Common myeloid progenitor, CD34-positive (primary cell): ENCODE results near the gene EYA4.

Experiments
- CTCF ChIA-PET: fragments of 350-600 bp; sonication (Branson Sonifier 250); formaldehyde crosslinking; loops from one replicate; lab custom pipeline; 2021; ENCODE audit warnings: antibody characterized with exemption; lab: Charles Lee
- POLR2A ChIA-PET: fragments of 350-600 bp; sonication (Branson Sonifier 250); formaldehyde crosslinking; loops from one replicate; lab custom pipeline; 2021; ENCODE audit warnings: antibody characterized with exemption; lab: Charles Lee
- DNase-seq, 3 donors: peaks; one replicate each; pipeline versions ENCODE4 v3.0.0 to v3.0.0-alpha.2; 2013
- H3K27ac ChIP-seq, 2 experiments: 1 replicate in 1 of 2; 2 replicates in 1 of 2; pipeline ENCODE4 v1.7.0; 2013; ENCODE audit warnings: inconsistent platforms in 2 of 2, low read length in 2 of 2, mild to moderate bottlenecking in 2 of 2, low read depth in 1 of 2, moderate library complexity in 1 of 2; ENCODE audit not compliant: severe bottlenecking in 2 of 2, insufficient read depth in 1 of 2, poor library complexity in 1 of 2
- H3K27me3 ChIP-seq, 5 experiments: replicated peaks in 2 of 5; 1 replicate in 3 of 5; 2 replicates in 2 of 5; pipeline versions ENCODE4 v1.6.1 to v1.7.0; 2013; ENCODE audit warnings: low read length in 4 of 5, mild to moderate bottlenecking in 2 of 5, moderate library complexity in 2 of 5, inconsistent platforms in 1 of 5; ENCODE audit not compliant: insufficient read depth in 5 of 5, control insufficient read depth in 4 of 5
- H3K36me3 ChIP-seq, 4 experiments: 1 replicate in 2 of 4; 2 replicates in 2 of 4; pipeline versions ENCODE4 v1.6.1 to v1.7.0; 2013; ENCODE audit warnings: low read length in 3 of 4, control low read depth in 1 of 4, mild to moderate bottlenecking in 1 of 4; ENCODE audit not compliant: control insufficient read depth in 4 of 4, insufficient read depth in 4 of 4
- H3K4me1 ChIP-seq, 4 experiments: 1 replicate in 3 of 4; 2 replicates in 1 of 4; pipeline versions ENCODE4 v1.6.1 to v1.7.1; 2013; ENCODE audit warnings: low read length in 3 of 4, mild to moderate bottlenecking in 3 of 4, control low read depth in 1 of 4, inconsistent platforms in 1 of 4, moderate library complexity in 1 of 4; ENCODE audit not compliant: control insufficient read depth in 4 of 4, insufficient read depth in 4 of 4; ENCODE audit errors: control extremely low read depth in 1 of 4
- H3K4me3 ChIP-seq, 7 experiments: 1 replicate in 4 of 7; 2 replicates in 3 of 7; pipeline versions ENCODE4 v1.5.1 to v1.7.0; 2013; ENCODE audit warnings: mild to moderate bottlenecking in 7 of 7, low read length in 6 of 7, moderate library complexity in 6 of 7, inconsistent platforms in 2 of 7, low read depth in 2 of 7, control low read depth in 1 of 7; ENCODE audit not compliant: insufficient read depth in 4 of 7, control insufficient read depth in 1 of 7; ENCODE audit errors: extremely low read depth in 1 of 7
- H3K9me3 ChIP-seq, 5 experiments: 1 replicate in 4 of 5; 2 replicates in 1 of 5; pipeline versions ENCODE4 v1.6.1 to v1.7.1; 2013; ENCODE audit warnings: low read length in 4 of 5, mild to moderate bottlenecking in 2 of 5, inconsistent platforms in 1 of 5, low read depth in 1 of 5, moderate library complexity in 1 of 5; ENCODE audit not compliant: control insufficient read depth in 4 of 5, insufficient read depth in 2 of 5; ENCODE audit errors: control extremely low read depth in 1 of 5
- WGBS: methylation state at CpG from one replicate; pipeline ENCODE4 v1.1.5; 2013; ENCODE audit not compliant: insufficient coverage; 5-methylcytosine and 5-hydroxymethylcytosine counted together

EYA4 gene

DNA sequence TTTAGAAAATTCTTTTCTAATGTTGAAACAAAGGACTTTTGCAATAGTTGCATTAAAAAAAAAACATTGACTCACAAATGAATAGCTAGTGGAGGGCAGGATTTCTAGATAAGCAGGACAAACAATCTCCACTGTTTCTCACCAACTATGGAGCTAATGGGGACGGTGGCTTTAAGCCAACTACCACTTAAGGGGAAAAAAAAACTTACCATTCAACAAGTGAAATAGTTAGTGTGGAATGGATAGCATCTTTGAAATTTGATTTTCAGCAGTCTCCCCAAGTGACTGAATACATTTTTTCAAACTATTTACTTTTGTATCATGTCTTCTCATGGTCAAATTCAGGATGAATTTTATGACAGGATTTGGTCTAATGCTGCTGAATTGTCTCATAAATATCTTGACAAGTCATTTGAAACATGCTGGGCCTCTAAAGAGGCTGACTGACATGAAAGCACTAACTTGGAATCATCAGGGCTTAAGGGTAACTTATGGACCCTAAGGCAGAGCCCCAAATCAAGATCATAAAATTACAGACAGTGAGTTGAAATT, 100.5 kb downstream of the EYA4 start:
- Histone ChIP-seq H3K9me3 (peaks cover 0 to 1% (median 0%) of the 10 kb centered on the region in 5 experiments), H3K27me3 (peaks cover 0 to 5% (median 0%) of the 10 kb centered on the region in 5 experiments), H3K4me1 (no peaks in the 10 kb centered on the region), H3K4me3 (no peak overlapping the region), H3K36me3 (no peaks in the 10 kb centered on the region), H3K27ac (no peak overlapping the region)
- no CpG with 5 or more reads among the region's 1 CpG for WGBS
- CTCF ChIA-PET = no interaction called here
- POLR2A ChIA-PET = no interaction called here
- DNase-seq = no peak

GRCh38 chr6:133343220-133343619, 102.1 kb downstream of the EYA4 start:
- ChIA-PET CTCF (no interaction called here), POLR2A (no interaction called here)
- DNase-seq = no peak
- peaks cover 0 to 1% (median 0%) of the 10 kb centered on the region in 5 experiments for H3K9me3 ChIP-seq
- H3K4me1 ChIP-seq = no peaks in the 10 kb centered on the region
- H3K36me3 ChIP-seq = no peaks in the 10 kb centered on the region
- H3K27me3 ChIP-seq = peaks cover 0 to 5% (median 0%) of the 10 kb centered on the region in 5 experiments
- no peak overlapping the region for H3K4me3 ChIP-seq
- WGBS = no CpG with 5 or more reads among the region's 3 CpGs
- H3K27ac ChIP-seq = no peak overlapping the region

- 93% methylated on average over 3 of the region's 3 CpGs for WGBS
- H3K27ac ChIP-seq = no peak overlapping the region
- H3K27me3 ChIP-seq = no peaks in the 10 kb centered on the region
- POLR2A ChIA-PET = no interaction called here
- no peaks in the 10 kb centered on the region for H3K36me3 ChIP-seq
- no peaks in the 10 kb centered on the region for H3K4me1 ChIP-seq
- no peak overlapping the region for H3K4me3 ChIP-seq
- no peak for DNase-seq
- CTCF ChIA-PET = no interaction called here
- no peaks in the 10 kb centered on the region for H3K9me3 ChIP-seq
These were observed 107.7 kb downstream of the EYA4 start for GRCh38 chr6:133348846-133349245.

DNA sequence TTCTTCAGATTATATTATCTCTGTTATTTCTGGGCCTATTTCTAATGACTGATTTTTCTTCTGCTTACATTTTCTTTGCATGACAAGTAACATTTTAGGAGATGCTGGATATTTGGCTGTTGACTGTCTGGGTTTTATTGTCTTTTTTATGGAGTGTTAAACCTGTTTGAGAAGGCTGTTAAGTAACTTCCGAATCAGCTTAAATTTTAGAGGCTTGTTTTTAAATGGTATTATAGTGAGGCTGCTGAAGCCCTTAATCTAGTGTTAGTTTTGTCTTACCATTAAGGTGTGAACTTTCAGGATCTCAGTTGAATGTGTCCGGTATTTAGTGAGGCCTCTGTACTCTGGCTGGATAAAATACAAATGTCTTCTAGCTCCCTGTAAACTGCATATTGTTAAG, 109.8 kb downstream of the EYA4 start:
- POLR2A ChIA-PET = no interaction called here
- no peak for DNase-seq
- no peaks in the 10 kb centered on the region for H3K36me3 ChIP-seq
- no peak overlapping the region for H3K4me3 ChIP-seq
- H3K27ac ChIP-seq = no peak overlapping the region
- H3K4me1 ChIP-seq = no peaks in the 10 kb centered on the region
- WGBS = 100% methylated on average over 2 of the region's 2 CpGs
- no peaks in the 10 kb centered on the region for H3K27me3 ChIP-seq
- H3K9me3 ChIP-seq = no peaks in the 10 kb centered on the region
- CTCF ChIA-PET = no interaction called here

DNA sequence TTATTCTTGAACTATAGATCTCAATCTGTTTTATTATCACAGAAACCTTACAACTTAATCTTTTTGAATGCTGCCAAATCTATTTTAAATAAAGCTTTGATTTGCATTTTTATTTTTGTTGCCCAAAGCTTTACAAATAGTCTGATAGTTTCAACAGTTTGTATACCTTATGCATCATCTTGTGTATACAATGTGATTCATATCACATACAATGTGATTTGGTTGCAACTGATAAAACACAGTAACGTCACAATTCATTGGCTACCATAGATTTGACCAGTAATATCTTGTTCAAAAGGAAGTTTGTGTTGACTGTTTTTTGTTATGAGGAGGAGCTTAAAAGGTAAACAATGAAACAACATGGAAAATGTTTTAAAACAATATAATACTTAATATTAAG, 110.9 kb downstream of the EYA4 start:
- Histone ChIP-seq H3K36me3 (no peaks in the 10 kb centered on the region), H3K4me3 (no peak overlapping the region), H3K9me3 (no peaks in the 10 kb centered on the region), H3K27me3 (no peaks in the 10 kb centered on the region), H3K4me1 (no peaks in the 10 kb centered on the region), H3K27ac (no peak overlapping the region)
- DNase-seq = no peak
- ChIA-PET POLR2A (no interaction called here), CTCF (no interaction called here)
- no CpG with 5 or more reads among the region's 1 CpG for WGBS

GRCh38 chr6:133353061-133353460, 111.9 kb downstream of the EYA4 start:
- ChIA-PET POLR2A (no interaction called here), CTCF (no interaction called here)
- H3K9me3 ChIP-seq = no peaks in the 10 kb centered on the region
- no peaks in the 10 kb centered on the region for H3K27me3 ChIP-seq
- H3K36me3 ChIP-seq = no peaks in the 10 kb centered on the region
- no peak overlapping the region for H3K4me3 ChIP-seq
- H3K27ac ChIP-seq = no peak overlapping the region
- no peak for DNase-seq
- H3K4me1 ChIP-seq = no peaks in the 10 kb centered on the region
- WGBS = no CpG with 5 or more reads among the region's 1 CpG

DNA sequence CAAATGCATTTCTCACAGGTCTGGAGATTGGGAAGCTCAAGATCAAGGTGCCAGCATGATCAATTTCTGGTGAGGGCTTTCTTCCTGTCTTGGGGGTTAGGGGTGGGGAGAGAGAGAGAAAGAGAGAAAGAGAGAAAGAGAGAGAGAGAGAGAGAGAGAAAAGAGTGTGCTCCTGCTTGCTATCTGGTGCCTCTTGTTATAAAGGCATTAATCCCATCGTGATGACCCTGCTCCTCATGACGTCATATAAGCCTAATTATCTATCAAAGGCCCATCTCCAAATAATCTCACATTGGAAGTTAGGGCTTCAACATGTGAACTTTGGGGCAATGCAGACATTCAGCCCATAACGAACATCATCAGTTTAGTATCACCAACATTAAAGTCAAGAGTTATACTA, 114.8 kb downstream of the EYA4 start:
- Histone ChIP-seq H3K27ac (no peak overlapping the region), H3K27me3 (no peaks in the 10 kb centered on the region), H3K9me3 (no peaks in the 10 kb centered on the region), H3K4me1 (no peaks in the 10 kb centered on the region), H3K4me3 (no peak overlapping the region), H3K36me3 (no peaks in the 10 kb centered on the region)
- WGBS = no CpG with 5 or more reads among the region's 3 CpGs
- no peak for DNase-seq
- CTCF ChIA-PET = no interaction called here
- POLR2A ChIA-PET = no interaction called here
